ENCODE data around the gene IFIT3. TPM values are rescaled to one million over a fixed set of nuclear protein-coding genes. Genes with fewer than 3 reads are reported as not detected.

The IFIT3 gene
- total and polyA plus RNA-seq, 2 of the 8 experiments (the other 6 are each of a cell fraction or from before 2014, with no cell fraction given), result 0.12 to 0.84 TPM

GRCh38 chr10:89283025-89283935 is 44.5 kb upstream of the IFIT3 start:
- DNase-seq (ENCODE audit: low read depth in 1 of 2, low spot score in 2 of 2), result no peak
- H2BK20ac ChIP-seq (ENCODE audit: low read length), result no peak overlapping the region
- no peaks in the 10 kb centered on the region for H3K79me1 ChIP-seq (ENCODE audit: low read depth, low read length)
- H3K9me3 ChIP-seq (ENCODE audit: insufficient read depth in 2 of 2, low read depth in 1 of 2, low read length in 1 of 2), result no peaks in the 10 kb centered on the region
- ChIA-PET CTCF (ENCODE audit: partially characterized antibody) (interaction anchor here (0.6 to 2.0 kb wide), 8 partner anchors 10 to 197 kb away, joined by 3 to 8 read pairs (median 3); no protein-coding TSS in a partner anchor), POLR2A (ENCODE audit: partially characterized antibody) (interaction anchor here (0.6 kb wide), 1 partner anchor 257 kb away, joined by 3 read pairs; no protein-coding TSS in a partner anchor)
- H3K79me2 ChIP-seq (ENCODE audit: control insufficient read depth in 1 of 2, insufficient read depth in 2 of 2, low read length in 2 of 2), result no peaks in the 10 kb centered on the region
- H4K91ac ChIP-seq (replicated peaks; ENCODE audit: insufficient read length, low read length), result no peak overlapping the region
- H3K23ac ChIP-seq (ENCODE audit: insufficient read length), result no peak overlapping the region
- H3K4me1 ChIP-seq (replicated peaks in 1 of 4; ENCODE audit: control insufficient read depth in 3 of 4, insufficient read depth in 4 of 4, low read length in 3 of 4), result peaks cover 0 to 8% (median 3%) of the 10 kb centered on the region in 4 experiments; a peak in 3 of 7 replicates
- H3K23me2 ChIP-seq (ENCODE audit: low read depth, low read length), result no peaks in the 10 kb centered on the region; the same call in 1 of the 2 replicates
- no peak overlapping the region for H2AK5ac ChIP-seq (ENCODE audit: low read depth, low read length)
- no peak overlapping the region for H4K8ac ChIP-seq (ENCODE audit: extremely low read depth, insufficient read depth, low read length)
- H2BK15ac ChIP-seq (ENCODE audit: low read length), result no peak overlapping the region
- H3K18ac ChIP-seq (ENCODE audit: extremely low read depth, low read length), result no peak overlapping the region
- H3K14ac ChIP-seq (ENCODE audit: insufficient read length), result no peak overlapping the region
- no peaks in the 10 kb centered on the region for H3K36me3 ChIP-seq (ENCODE audit: control insufficient read depth in 2 of 4, insufficient read depth in 4 of 4, low read length in 3 of 4)
- H4K5ac ChIP-seq (ENCODE audit: insufficient read length, low read depth, low read length), result no peak overlapping the region
- WGBS, 2 experiments (ENCODE audit: extremely low coverage in 1 of 2, insufficient coverage in 1 of 2, insufficient read length in 1 of 2, insufficient replicate concordance in 2 of 2, low coverage in 1 of 2, low lambda C conversion rate in 2 of 2, missing lambda C conversion rate in 1 of 2), result 85% methylated on average over 6 of the region's 6 CpGs; no CpG with 5 or more reads in 1 of the 2 experiments
- peak overlapping the region; percentile 100; the same call in 1 of the 2 replicates for H2AFZ ChIP-seq (ENCODE audit: low read length)
- 0 out of 4 replicates have a peak overlapping the region, but pooled peaks of 1 of the 2 experiments have one; percentile 17 for H3K4me2 ChIP-seq (ENCODE audit: insufficient read depth in 1 of 2, low read depth in 2 of 2, low read length in 2 of 2)
- no peak overlapping the region for H2BK5ac ChIP-seq (ENCODE audit: low read depth, low read length)
- no peak overlapping the region for H3K27ac ChIP-seq (ENCODE audit: low read depth, low read length)
- FAIRE-seq, result no peak
- H3K56ac ChIP-seq (replicated peaks; ENCODE audit: insufficient read length, low read depth, low read length), result no peak overlapping the region
- no peak overlapping the region for H3K4ac ChIP-seq (replicated peaks; ENCODE audit: insufficient read length, low read depth, low read length)
- H3K4me3 ChIP-seq (ENCODE audit: extremely low read depth in 1 of 4, insufficient read depth in 2 of 4, low read depth in 3 of 4, low read length in 4 of 4), result no peak overlapping the region
- no peak overlapping the region for H2BK120ac ChIP-seq (replicated peaks; ENCODE audit: low read depth, low read length)
- H4K20me1 ChIP-seq (replicated peaks in 1 of 2; ENCODE audit: control insufficient read depth in 1 of 2, insufficient read depth in 2 of 2, low read length in 2 of 2), result no peaks in the 10 kb centered on the region
- H3K27me3 ChIP-seq (replicated peaks in 1 of 4; ENCODE audit: control insufficient read depth in 3 of 4, extremely low read depth in 1 of 4, insufficient read depth in 3 of 4, low read length in 3 of 4), result no peaks in the 10 kb centered on the region
- peak overlapping the region; percentile 77; the same call in 1 of the 2 replicates for H2BK12ac ChIP-seq (ENCODE audit: low read depth, low read length)
- no peak overlapping the region; a peak in 1 of 7 replicates for H3K9ac ChIP-seq (replicated peaks in 1 of 4; ENCODE audit: extremely low read depth in 1 of 4, low read depth in 3 of 4, low read length in 3 of 4)
- TF ChIP-seq YY1 (IDR thresholded peaks at IDR 0.05; ENCODE audit: low read depth, low read length), result no peak
